Suprapubic skin (tissue), 4 donors: ENCODE measurements around the gene BAIAP2. TPM values are rescaled to one million over a fixed set of nuclear protein-coding genes. Genes with fewer than 3 reads are reported as not detected.

Source experiments
- DNase-seq, 2 donors: peaks; one replicate each; pipeline ENCODE4 v3.0.0-alpha.2; 2019; ENCODE audit warnings: low spot score in 2 of 2
- H3K27ac ChIP-seq: fragments of 200-600 bp; sonication (generic); one replicate; pipeline ENCODE4 v1.5.1; 2019
- H3K27me3 ChIP-seq: fragments of 200-600 bp; sonication (generic); one replicate; pipeline ENCODE4 v1.5.1; 2019
- H3K36me3 ChIP-seq: fragments of 200-600 bp; sonication (generic); one replicate; pipeline ENCODE4 v1.5.1; 2019
- H3K4me1 ChIP-seq: fragments of 200-600 bp; sonication (generic); one replicate; pipeline ENCODE4 v1.5.1; 2019
- H3K4me3 ChIP-seq: fragments of 200-600 bp; sonication (generic); one replicate; pipeline ENCODE4 v1.5.1; 2019; ENCODE audit warnings: mild to moderate bottlenecking
- H3K9me3 ChIP-seq: fragments of 200-600 bp; sonication (generic); one replicate; pipeline ENCODE4 v1.5.1; 2019
- EP300 ChIP-seq: sonication (generic); formaldehyde crosslinking; IDR thresholded peaks from one replicate; pipeline ENCODE4 v1.6.1; 2017; ENCODE audit warnings: antibody characterized with exemption
- POLR2A ChIP-seq, 2 donors: fragments of 450-650 bp; IDR thresholded peaks; one replicate each; pipeline ENCODE4 v1.6.1; 2017; ENCODE audit warnings: antibody characterized with exemption in 2 of 2, mild to moderate bottlenecking in 2 of 2, moderate library complexity in 2 of 2
- POLR2AphosphoS5 ChIP-seq, 3 donors: sonication (generic); formaldehyde crosslinking; IDR thresholded peaks; one replicate each; pipeline ENCODE4 v1.6.1; 2017; ENCODE audit warnings: antibody characterized with exemption in 3 of 3
- WGBS: methylation state at CpG from one replicate; pipeline ENCODE4 v1.1.5; 2018; 5-methylcytosine and 5-hydroxymethylcytosine counted together
- total RNA-seq, 4 donors: library from RNA; depleted of rRNA; stranded (reverse); fragments of >200 nt; gene quantifications; one replicate each; pipeline ENCODE4 v1.1.0, GENCODE V29; 2016
- TF ChIP-seq, protein P1 (sequence below), 2 donors: fragments of 200-600 bp in 1 of 2; fragments of 450-650 bp in 1 of 2; sonication (generic) in 1 of 2; IDR thresholded peaks; one replicate each; pipeline ENCODE4 v1.5.1; 2016 to 2019; ENCODE audit warnings: antibody characterized with exemption in 2 of 2, mild to moderate bottlenecking in 1 of 2, moderate library complexity in 1 of 2

BAIAP2 gene
- total RNA-seq, 4 donors from 2014 or later: 214 to 283 (median 260) TPM

DNA sequence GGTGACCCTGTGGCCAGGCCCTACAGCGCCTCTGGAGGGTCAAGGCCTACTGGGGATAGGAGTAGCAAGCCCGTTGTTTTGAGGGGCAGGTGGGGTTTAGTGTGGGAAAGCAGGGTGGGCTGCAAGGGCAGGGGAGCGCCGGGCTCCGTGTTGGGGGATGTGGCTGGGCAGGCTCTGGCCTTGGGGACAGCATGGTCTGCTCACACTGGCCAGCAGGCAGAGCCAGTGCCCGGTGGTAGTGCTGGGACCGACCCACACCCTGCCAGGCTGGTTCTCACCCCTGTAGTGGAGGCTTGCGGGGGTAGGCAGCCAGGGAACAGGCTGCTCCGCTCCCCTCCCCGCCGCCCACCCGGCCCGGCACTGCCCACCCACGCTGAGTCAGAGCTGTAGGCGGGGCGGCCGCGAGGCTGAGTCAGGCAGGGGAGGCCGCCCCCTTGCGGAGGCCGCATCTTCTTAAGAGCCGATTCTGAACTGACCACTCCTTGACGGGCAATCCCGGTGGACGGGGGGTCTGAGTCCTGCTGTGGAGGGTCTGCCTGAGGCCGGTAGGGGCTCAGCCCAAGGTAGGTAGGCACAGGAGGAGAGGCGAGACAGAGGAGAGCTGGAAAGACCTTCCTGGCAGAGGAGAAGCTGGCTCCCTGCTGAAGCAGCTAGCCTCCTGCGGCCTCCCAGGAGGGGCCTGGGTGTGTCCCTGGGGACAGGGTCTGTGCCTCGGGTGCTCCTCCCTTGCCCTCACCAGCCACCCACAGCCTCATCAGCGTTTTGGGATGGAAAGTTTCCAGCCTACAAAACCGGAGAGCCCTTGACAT lies 62.4 kb downstream of the BAIAP2 start:
- WGBS: 51% methylated on average over 8 of the region's 31 CpGs

DNA sequence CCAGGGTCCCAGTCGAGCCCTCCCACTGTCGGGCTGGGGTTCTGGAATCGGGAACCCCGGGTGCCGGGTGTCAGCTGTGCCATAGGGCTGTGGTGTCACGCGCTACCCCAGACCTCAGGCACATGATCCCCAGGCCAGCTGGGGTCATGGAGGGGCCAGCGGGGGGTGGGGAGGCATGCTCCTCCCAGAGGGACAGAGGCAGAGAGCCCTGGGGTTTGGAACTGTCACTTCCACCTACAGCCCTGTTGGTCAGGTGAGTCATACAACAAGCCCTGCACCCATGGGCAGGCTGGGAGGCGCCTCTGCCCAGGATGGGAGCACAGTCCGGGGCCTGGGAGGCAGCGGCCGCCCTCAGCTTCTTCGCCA lies 63.0 kb downstream of the BAIAP2 start:
- peak overlapping the region; percentile 32 for H3K4me3 ChIP-seq
- H3K27me3 ChIP-seq: no peaks in the 10 kb centered on the region
- 76% methylated on average over 4 of the region's 13 CpGs for WGBS
- DNase-seq: no peak
- no peaks in the 10 kb centered on the region for H3K9me3 ChIP-seq
- TF ChIP-seq POLR2AphosphoS5 (IDR thresholded peaks at IDR 0.05): no peak
- TF ChIP-seq, protein P1, sequence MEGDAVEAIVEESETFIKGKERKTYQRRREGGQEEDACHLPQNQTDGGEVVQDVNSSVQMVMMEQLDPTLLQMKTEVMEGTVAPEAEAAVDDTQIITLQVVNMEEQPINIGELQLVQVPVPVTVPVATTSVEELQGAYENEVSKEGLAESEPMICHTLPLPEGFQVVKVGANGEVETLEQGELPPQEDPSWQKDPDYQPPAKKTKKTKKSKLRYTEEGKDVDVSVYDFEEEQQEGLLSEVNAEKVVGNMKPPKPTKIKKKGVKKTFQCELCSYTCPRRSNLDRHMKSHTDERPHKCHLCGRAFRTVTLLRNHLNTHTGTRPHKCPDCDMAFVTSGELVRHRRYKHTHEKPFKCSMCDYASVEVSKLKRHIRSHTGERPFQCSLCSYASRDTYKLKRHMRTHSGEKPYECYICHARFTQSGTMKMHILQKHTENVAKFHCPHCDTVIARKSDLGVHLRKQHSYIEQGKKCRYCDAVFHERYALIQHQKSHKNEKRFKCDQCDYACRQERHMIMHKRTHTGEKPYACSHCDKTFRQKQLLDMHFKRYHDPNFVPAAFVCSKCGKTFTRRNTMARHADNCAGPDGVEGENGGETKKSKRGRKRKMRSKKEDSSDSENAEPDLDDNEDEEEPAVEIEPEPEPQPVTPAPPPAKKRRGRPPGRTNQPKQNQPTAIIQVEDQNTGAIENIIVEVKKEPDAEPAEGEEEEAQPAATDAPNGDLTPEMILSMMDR (IDR thresholded peaks at IDR 0.05): no peak
- no peak for TF ChIP-seq EP300
- TF ChIP-seq POLR2A (IDR thresholded peaks at IDR 0.05): no peak
- H3K36me3 ChIP-seq: peaks cover 26% of the 10 kb centered on the region
- peak overlapping the region; percentile 88 for H3K27ac ChIP-seq
- peaks cover 60% of the 10 kb centered on the region for H3K4me1 ChIP-seq

More for the DNA sequence above, 62.4 kb downstream of the BAIAP2 start:
- peak; percentile 92 to 93 for DNase-seq
- Histone ChIP-seq H3K36me3 (peaks cover 26% of the 10 kb centered on the region), H3K9me3 (no peaks in the 10 kb centered on the region), H3K27ac (peak overlapping the region; percentile 88), H3K4me1 (peaks cover 66% of the 10 kb centered on the region), H3K4me3 (peak overlapping the region; percentile 32), H3K27me3 (no peaks in the 10 kb centered on the region)
- TF ChIP-seq, protein P1 (IDR thresholded peaks at IDR 0.05): peak; percentile 26 to 72
- no peak for TF ChIP-seq POLR2A (IDR thresholded peaks at IDR 0.05)

- no peaks in the 10 kb centered on the region for H3K27me3 ChIP-seq
- peaks cover 40% of the 10 kb centered on the region for H3K4me1 ChIP-seq
- TF ChIP-seq POLR2A (IDR thresholded peaks at IDR 0.05) (no peak), POLR2AphosphoS5 (IDR thresholded peaks at IDR 0.05) (no peak), EP300 (no peak)
- TF ChIP-seq, protein P1 (IDR thresholded peaks at IDR 0.05): no peak
- WGBS: 89% methylated on average over 3 of the region's 23 CpGs
- peaks cover 46% of the 10 kb centered on the region for H3K36me3 ChIP-seq
- no peak overlapping the region for H3K27ac ChIP-seq
- H3K9me3 ChIP-seq: no peaks in the 10 kb centered on the region
- no peak overlapping the region for H3K4me3 ChIP-seq
- no peak for DNase-seq
Observed at GRCh38 chr17:81099888-81100287, 64.9 kb downstream of the BAIAP2 start.

GRCh38 chr17:81100668-81101067 lies 65.7 kb downstream of the BAIAP2 start:
- Histone ChIP-seq H3K27ac (no peak overlapping the region), H3K9me3 (no peaks in the 10 kb centered on the region), H3K36me3 (peaks cover 54% of the 10 kb centered on the region), H3K27me3 (no peaks in the 10 kb centered on the region), H3K4me1 (peaks cover 33% of the 10 kb centered on the region), H3K4me3 (no peak overlapping the region)
- TF ChIP-seq, protein P1 (IDR thresholded peaks at IDR 0.05): no peak
- TF ChIP-seq EP300 (no peak), POLR2A (IDR thresholded peaks at IDR 0.05) (no peak), POLR2AphosphoS5 (IDR thresholded peaks at IDR 0.05) (no peak)
- 91% methylated on average over 9 of the region's 10 CpGs for WGBS
- no peak for DNase-seq

DNA sequence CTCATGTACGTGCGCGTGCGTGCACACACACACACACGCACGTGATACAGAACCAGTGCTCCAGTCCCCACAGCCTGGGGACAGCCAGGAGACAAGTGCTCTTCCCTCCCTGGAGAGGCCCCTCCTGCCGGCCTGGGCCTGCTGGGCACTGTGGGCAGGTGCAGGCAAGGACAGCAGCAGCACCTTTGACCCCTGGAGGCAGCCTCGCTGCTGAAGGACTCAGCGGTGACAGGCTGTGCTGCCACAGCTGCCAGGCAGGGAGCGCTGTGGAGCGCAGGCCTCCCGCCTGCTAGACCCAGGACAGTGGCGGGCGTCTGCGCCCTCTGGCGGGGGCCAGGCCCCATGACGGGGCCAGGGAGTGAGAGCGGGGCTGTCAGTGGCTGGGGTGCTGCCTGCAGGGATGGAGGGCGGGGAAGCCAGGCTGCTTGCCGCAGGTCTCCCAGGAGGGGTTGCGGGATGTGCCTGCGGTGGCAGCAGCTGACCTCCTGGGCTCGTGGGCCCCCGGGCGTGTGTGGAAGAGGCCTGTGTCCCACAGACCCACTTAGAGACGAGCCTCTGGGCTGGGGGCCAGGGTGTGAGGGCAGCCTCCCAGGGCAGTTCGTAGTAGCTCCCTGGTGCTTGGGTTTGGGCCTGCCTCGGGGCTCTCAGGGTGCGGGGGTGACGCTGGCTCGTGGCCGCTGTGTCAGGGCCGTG lies 66.8 kb downstream of the BAIAP2 start:
- peak in 1 of 2 donors; percentile 86 for DNase-seq
- Histone ChIP-seq H3K4me3 (no peak overlapping the region), H3K27ac (no peak overlapping the region), H3K36me3 (peaks cover 65% of the 10 kb centered on the region), H3K27me3 (no peaks in the 10 kb centered on the region), H3K9me3 (no peaks in the 10 kb centered on the region), H3K4me1 (peaks cover 22% of the 10 kb centered on the region)
- TF ChIP-seq, protein P1 (IDR thresholded peaks at IDR 0.05): peak; percentile 99 to 100
- TF ChIP-seq EP300: no peak
- TF ChIP-seq POLR2A (IDR thresholded peaks at IDR 0.05): no peak
- peak in 1 of 3 donors; percentile 51 for TF ChIP-seq POLR2AphosphoS5 (IDR thresholded peaks at IDR 0.05)
- WGBS: 67% methylated on average over 12 of the region's 33 CpGs
